ENCODE results near the gene ZSCAN20. TPM values are rescaled to one million over a fixed set of nuclear protein-coding genes. Genes with fewer than 3 reads are reported as not detected.
A peak's percentile ranks its signal among the peaks of the same experiment; 100 is the strongest.

Gene ZSCAN20
- total RNA-seq (2014; rRNA removed; shearing (Covaris generic)), result 3.9 and 4.9 TPM in 2 replicates
- 0.91 and 0.97 TPM in 2 replicates for polyA plus RNA-seq (2016; fragmentation: Nextera tagmentation; extraction: Ambion mirVana)
- long read RNA-seq, partial matches to known transcripts, result 0 of 1 reads
- long read RNA-seq, other reads (novel, unspliced or antisense), result 1 of 1 reads

- H3K36me3 ChIP-seq (ENCODE audit: insufficient read depth), result no peaks in the 10 kb centered on the region
- Mint-ChIP-seq H3K4me1 (peaks cover 21% of the 10 kb centered on the region), H3K4me3 (peak within 1 kb of the TSS; percentile 82), H3K27ac (no peak within 1 kb of the TSS), H3K9me3 (no peaks in the 10 kb centered on the region), H3K36me3 (ENCODE audit: low read depth) (no peaks in the 10 kb centered on the region; the same call in 2 of the 3 replicates), H3K27me3 (ENCODE audit: insufficient read depth, low read depth, poor library complexity) (peaks cover 7% of the 10 kb centered on the region)
- H3K9me2 ChIP-seq (ENCODE audit: insufficient read depth), result no peaks in the 10 kb centered on the region
- no peak within 1 kb of the TSS for H3K27ac ChIP-seq (ENCODE audit: low read depth)
- H3K27me3 ChIP-seq (ENCODE audit: insufficient read depth), result no peaks in the 10 kb centered on the region
- peak within 1 kb of the TSS; percentile 81 for H3K4me2 ChIP-seq
- TF ChIP-seq NANOG (IDR thresholded peaks at IDR 0.05; ENCODE audit: borderline replicate concordance), result no peak
- TF ChIP-seq ZNF114 (CRISPR knock-in tag; IDR thresholded peaks at IDR 0.05), result no peak
- TF ChIP-seq POLR2AphosphoS5 (IDR thresholded peaks at IDR 0.05; ENCODE audit: low read depth), result peak; percentile 75
- TF ChIP-seq ZNF331 (CRISPR knock-in tag; IDR thresholded peaks at IDR 0.05; ENCODE audit: low read depth), result no peak
- TF ChIP-seq REST (IDR thresholded peaks at IDR 0.05; ENCODE audit: unreplicated experiment), result no peak
- TF ChIP-seq STAT1 (IDR thresholded peaks at IDR 0.05; ENCODE audit: unreplicated experiment), result no peak
- no peak for TF ChIP-seq JUNB (IDR thresholded peaks at IDR 0.05; ENCODE audit: unreplicated experiment)
- no peak for TF ChIP-seq ZNF462 (CRISPR knock-in tag; IDR thresholded peaks at IDR 0.05)
- TF ChIP-seq EZH2phosphoT487 (IDR thresholded peaks at IDR 0.05; ENCODE audit: unreplicated experiment), result no peak
- TF ChIP-seq EZH2 (IDR thresholded peaks at IDR 0.05; ENCODE audit: low read depth, unreplicated experiment), result no peak
- peak; percentile 93 for TF ChIP-seq ETS1 (IDR thresholded peaks at IDR 0.05)
- peak; percentile 51; the same call in 1 of the 2 replicates for TF ChIP-seq CREB1 (CRISPR knock-in tag; IDR thresholded peaks at IDR 0.05; ENCODE audit: low read depth)
- no peak for TF ChIP-seq CTCF (conservative IDR thresholded peaks at IDR 0.05; ENCODE audit: low read depth in 2 of 2)
- H3F3A ChIP-seq (replicated peaks; ENCODE audit: low read depth), result no peaks in the 10 kb centered on the region
- H3K4me3 ChIP-seq, result peak within 1 kb of the TSS; percentile 62
- H4K20me1 ChIP-seq (replicated peaks; ENCODE audit: insufficient read depth), result peaks cover 6% of the 10 kb centered on the region
- peak within 1 kb of the TSS; percentile 61 for H2AFZ ChIP-seq
- ATAC-seq (peak; percentile 94), DNase-seq (ENCODE audit: low spot score) (peak; percentile 98)
- no peaks in the 10 kb centered on the region for H3K79me2 ChIP-seq (replicated peaks; ENCODE audit: insufficient read depth)
- peaks cover 7% of the 10 kb centered on the region; the same call in 1 of the 2 replicates for H3K4me1 ChIP-seq (ENCODE audit: insufficient read depth)
These were observed at the start of gene ZSCAN20 for GRCh38 chr1:33472269-33472980. Gene ZSCAN20 (plus strand): TSS chr1:33472645. CDS start chr1:33479289, 6,644 bp downstream.

Measured in GM23338 (cell line).